Esophagus muscularis mucosa (tissue), 3 donors: Measurements from ENCODE around the gene CD28.

Experiments
- CTCF ChIP-seq, 3 experiments: fragments of 200-600 bp in 2 of 3; fragments of 450-650 bp in 1 of 3; sonication (generic) in 2 of 3; IDR thresholded peaks; one replicate each; pipeline ENCODE4 v1.5.1; 2017 to 2019; ENCODE audit warnings: antibody characterized with exemption in 3 of 3, mild to moderate bottlenecking in 2 of 3, moderate library complexity in 1 of 3
- POLR2AphosphoS5 ChIP-seq, 2 donors: sonication (generic); formaldehyde crosslinking; IDR thresholded peaks; one replicate each; pipeline ENCODE4 v1.6.1; 2017; ENCODE audit warnings: antibody characterized with exemption in 2 of 2

- TF ChIP-seq CTCF (IDR thresholded peaks at IDR 0.05) (no peak), POLR2AphosphoS5 (IDR thresholded peaks at IDR 0.05) (no peak)
These were observed 36.6 kb upstream of the CD28 start for GRCh38 chr2:203669820-203670219.
